Bronchial epithelial cell (primary cell): Measurements from ENCODE around the gene REG1A. TPM values are rescaled to one million over a fixed set of nuclear protein-coding genes. Genes with fewer than 3 reads are reported as not detected.

Source experiments
- DNase-seq: peaks from one replicate; pipeline ENCODE4 v3.0.0-alpha.2; 2010; ENCODE audit warnings: low read depth
- FAIRE-seq: peaks from 2 replicates; lab custom pipeline; 2011; peaks lifted over from hg19 to GRCh38; lab: Jason Lieb, UNC
- H3K27me3 ChIP-seq: 2 replicates; pipeline ENCODE4 v1.5.1; 2011; ENCODE audit warnings: low read length; ENCODE audit not compliant: control insufficient read depth, insufficient read depth
- H3K36me3 ChIP-seq: 2 replicates; pipeline ENCODE4 v1.5.1; 2011; ENCODE audit warnings: low read length; ENCODE audit not compliant: control insufficient read depth, insufficient read depth
- H3K4me3 ChIP-seq: 2 replicates; pipeline ENCODE4 v1.5.1; 2011; ENCODE audit warnings: mild to moderate bottlenecking, low read depth, low read length, control low read depth
- total RNA-seq: library from RNA; depleted of rRNA; stranded (reverse); fragments of >200 nt; gene quantifications from 2 replicates; pipeline ENCODE4 v1.2.1, GENCODE V29; 2014
- TF ChIP-seq, protein P1 (sequence below): IDR thresholded peaks from 2 replicates; pipeline ENCODE4 v1.5.1; 2011; ENCODE audit warnings: mild to moderate bottlenecking, moderate library complexity, low read length, control low read depth, inconsistent platforms; ENCODE audit not compliant: insufficient read depth, severe bottlenecking

The REG1A gene
- total RNA-seq, 1 donor from 2014 or later, result not detected

DNA sequence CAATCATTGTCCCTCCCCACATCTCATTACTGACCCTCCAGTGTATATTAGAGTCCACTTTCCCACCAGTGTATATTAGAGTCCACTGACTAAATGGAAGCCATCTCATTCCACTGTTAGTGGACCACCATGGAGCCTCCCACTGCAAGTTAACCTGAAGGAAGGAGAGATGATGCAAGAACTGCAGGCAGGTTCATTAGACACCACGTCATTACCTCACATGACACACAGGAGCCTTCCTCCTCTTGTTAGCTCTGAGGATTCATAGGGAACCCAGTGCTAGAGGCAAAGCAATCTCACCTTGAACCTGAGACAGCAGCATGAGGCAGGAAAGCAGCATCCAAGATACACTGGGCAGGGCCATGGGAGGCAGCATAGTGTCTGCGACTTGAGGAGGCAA, 38.7 kb downstream of the REG1A start:
- DNase-seq, result no peak
- TF ChIP-seq, protein P1, sequence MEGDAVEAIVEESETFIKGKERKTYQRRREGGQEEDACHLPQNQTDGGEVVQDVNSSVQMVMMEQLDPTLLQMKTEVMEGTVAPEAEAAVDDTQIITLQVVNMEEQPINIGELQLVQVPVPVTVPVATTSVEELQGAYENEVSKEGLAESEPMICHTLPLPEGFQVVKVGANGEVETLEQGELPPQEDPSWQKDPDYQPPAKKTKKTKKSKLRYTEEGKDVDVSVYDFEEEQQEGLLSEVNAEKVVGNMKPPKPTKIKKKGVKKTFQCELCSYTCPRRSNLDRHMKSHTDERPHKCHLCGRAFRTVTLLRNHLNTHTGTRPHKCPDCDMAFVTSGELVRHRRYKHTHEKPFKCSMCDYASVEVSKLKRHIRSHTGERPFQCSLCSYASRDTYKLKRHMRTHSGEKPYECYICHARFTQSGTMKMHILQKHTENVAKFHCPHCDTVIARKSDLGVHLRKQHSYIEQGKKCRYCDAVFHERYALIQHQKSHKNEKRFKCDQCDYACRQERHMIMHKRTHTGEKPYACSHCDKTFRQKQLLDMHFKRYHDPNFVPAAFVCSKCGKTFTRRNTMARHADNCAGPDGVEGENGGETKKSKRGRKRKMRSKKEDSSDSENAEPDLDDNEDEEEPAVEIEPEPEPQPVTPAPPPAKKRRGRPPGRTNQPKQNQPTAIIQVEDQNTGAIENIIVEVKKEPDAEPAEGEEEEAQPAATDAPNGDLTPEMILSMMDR, result no peak
- H3K36me3 ChIP-seq, result no peaks in the 10 kb centered on the region
- no peak overlapping the region for H3K4me3 ChIP-seq
- H3K27me3 ChIP-seq, result no peaks in the 10 kb centered on the region
- no peak for FAIRE-seq

DNA sequence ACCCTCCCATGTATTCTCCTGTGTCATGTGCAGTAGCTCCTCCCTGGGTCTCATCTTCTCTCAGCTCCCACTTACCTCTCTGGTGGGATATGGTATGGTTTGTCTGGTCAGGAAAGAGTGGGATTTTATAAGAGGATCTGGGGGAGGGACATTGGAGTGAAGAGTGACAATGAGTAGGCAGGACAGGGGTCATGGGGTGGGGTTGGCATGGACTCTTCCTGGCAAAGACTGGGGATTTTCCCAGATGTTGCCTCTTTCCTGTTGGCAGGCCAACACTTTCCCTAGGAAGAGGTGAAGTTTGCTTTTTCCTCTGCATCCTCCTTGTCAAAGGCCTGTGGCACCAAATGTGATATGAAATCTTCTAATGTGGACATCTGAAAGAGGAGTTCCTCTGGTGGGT, 39.4 kb downstream of the REG1A start, which contains the start of gene REG3A:
TSS of gene REG3A (minus strand) at position 101 of the 400 bp plus-strand sequence. CDS start 348 bp downstream, outside the sequence.
- Histone ChIP-seq H3K27me3 (no peaks in the 10 kb centered on the region), H3K4me3 (no peak within 1 kb of the TSS), H3K36me3 (no peaks in the 10 kb centered on the region)
- FAIRE-seq (no peak), DNase-seq (no peak)
- TF ChIP-seq, protein P1, result no peak

DNA sequence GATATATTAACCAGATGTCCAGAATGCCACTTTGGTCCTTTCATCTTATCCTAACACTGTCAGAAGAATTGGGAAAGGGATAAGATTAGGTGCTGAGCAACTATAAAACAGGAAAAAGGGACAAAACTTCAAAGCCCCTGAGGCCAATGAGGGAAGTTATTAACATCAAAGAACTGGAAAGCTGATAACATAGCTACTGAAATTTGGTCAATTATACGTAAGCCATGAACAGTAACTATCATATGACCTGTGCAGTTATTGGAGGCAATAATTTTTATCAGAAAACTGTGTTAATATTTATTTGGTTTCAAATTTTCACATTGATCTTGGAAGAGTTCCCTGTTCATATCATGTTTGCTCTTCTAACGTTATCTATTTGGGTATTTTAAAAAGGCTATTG, 41.8 kb downstream of the REG1A start:
- FAIRE-seq (no peak), DNase-seq (no peak)
- TF ChIP-seq, protein P1, result no peak

DNA sequence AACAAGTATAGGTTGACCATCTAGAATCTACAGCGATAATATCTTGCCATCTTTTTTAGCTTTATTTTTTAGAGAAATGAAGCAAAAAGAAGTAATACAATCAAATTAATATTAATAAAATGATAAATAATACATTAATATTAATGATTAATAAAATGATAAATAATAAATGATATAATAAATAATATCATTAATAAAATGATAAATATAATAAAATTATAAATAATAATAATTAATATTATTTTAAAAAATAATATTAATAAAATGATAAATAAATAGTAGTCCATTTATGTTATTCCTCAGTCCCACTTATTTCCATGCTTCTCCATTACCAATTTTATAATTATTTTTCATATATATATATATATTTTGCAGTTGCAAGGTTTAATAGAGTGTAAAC, 42.5 kb downstream of the REG1A start:
- DNase-seq (no peak), FAIRE-seq (no peak)
- Histone ChIP-seq H3K36me3 (no peaks in the 10 kb centered on the region), H3K4me3 (no peak overlapping the region), H3K27me3 (no peaks in the 10 kb centered on the region)
- TF ChIP-seq, protein P1, result no peak

More for the DNA sequence above, 41.8 kb downstream of the REG1A start:
- Histone ChIP-seq H3K36me3 (no peaks in the 10 kb centered on the region), H3K4me3 (no peak overlapping the region), H3K27me3 (no peaks in the 10 kb centered on the region)

DNA sequence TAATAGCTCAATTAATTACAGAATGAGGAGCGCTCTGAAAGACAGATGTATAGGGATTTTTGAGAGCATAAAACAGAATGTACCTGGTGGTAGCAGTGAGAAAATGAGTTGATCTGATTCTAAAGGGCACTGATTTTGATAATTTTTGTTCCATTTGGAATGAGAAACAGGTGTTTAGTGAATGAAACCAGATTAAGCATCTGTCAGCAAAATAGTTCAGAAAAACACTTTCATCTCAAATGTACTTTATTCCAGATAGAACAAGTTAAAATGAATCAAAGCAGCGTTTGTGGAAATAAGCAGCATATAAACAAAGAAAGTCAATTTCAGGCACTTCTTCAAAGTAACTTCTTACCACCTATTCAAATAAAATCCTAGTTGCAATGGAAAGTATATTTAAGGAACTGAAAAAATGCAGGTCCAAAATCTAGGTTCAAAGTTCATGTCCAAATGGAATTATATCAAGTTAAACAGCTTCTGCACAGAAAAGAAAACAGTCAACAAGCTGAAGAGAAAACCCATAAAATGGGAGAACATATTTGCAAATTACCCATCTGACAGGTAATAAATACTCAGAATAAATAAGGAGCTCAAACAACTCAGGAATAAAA, 51.2 kb downstream of the REG1A start:
- no peak for DNase-seq
- FAIRE-seq, result no peak
- Histone ChIP-seq H3K36me3 (no peaks in the 10 kb centered on the region), H3K27me3 (no peaks in the 10 kb centered on the region), H3K4me3 (no peak overlapping the region)
- TF ChIP-seq, protein P1, result no peak

Other genes with a start within 250 kb of the REG1A start
- not detected in 2 replicates for gene REG3G, start 94.8 kb upstream of the REG1A start, total RNA-seq
- not detected in 2 replicates for gene REG1B, start 32.5 kb upstream of the REG1A start, total RNA-seq
- not detected in 2 replicates for gene REG3A, start 39.3 kb downstream of the REG1A start, total RNA-seq